B cell (primary cell): Measurements from ENCODE around the gene LYAR. TPM values are rescaled to one million over a fixed set of nuclear protein-coding genes. Genes with fewer than 3 reads are reported as not detected.
A peak's percentile ranks its signal among the peaks of the same experiment; 100 is the strongest.

Experiments
- ATAC-seq: fragments of 200-7000 bp; cut with Tn5 transposase; one replicate; pipeline ENCODE4 v1.10.0; 2021; ENCODE audit warnings: low read depth, mild to moderate bottlenecking, moderate number of reproducible peaks, moderate library complexity
- CTCF ChIA-PET: fragments of 350-600 bp; sonication (Branson Sonifier 250); formaldehyde crosslinking; loops from one replicate; lab custom pipeline; 2021; ENCODE audit warnings: antibody characterized with exemption, inconsistent platforms; lab: Charles Lee
- POLR2A ChIA-PET: fragments of 350-600 bp; sonication (Branson Sonifier 250); formaldehyde crosslinking; loops from one replicate; lab custom pipeline; 2021; ENCODE audit warnings: antibody characterized with exemption; lab: Charles Lee
- DNase-seq: peaks from one replicate; pipeline ENCODE4 v3.0.0; 2013
- H2AFZ ChIP-seq: 2 replicates; pipeline ENCODE4 v1.6.1; 2012; ENCODE audit warnings: mild to moderate bottlenecking, low read depth, low read length; ENCODE audit not compliant: insufficient read depth, poor library complexity, severe bottlenecking
- H3K27ac ChIP-seq, 2 donors: 1 replicate in 1 of 2; 2 replicates in 1 of 2; pipeline ENCODE4 v1.5.1; 2012 to 2013; ENCODE audit warnings: low read length in 2 of 2, mild to moderate bottlenecking in 2 of 2, moderate library complexity in 1 of 2
- H3K27me3 ChIP-seq, 4 experiments: fragments of 200-600 bp in 1 of 4; sonication (generic) in 1 of 4; replicated peaks in 1 of 4; 1 replicate in 2 of 4; 2 replicates in 2 of 4; pipeline versions ENCODE4 v1.6.1 to v1.7.0; 2013 to 2016; ENCODE audit warnings: low read length in 3 of 4, mild to moderate bottlenecking in 2 of 4, mixed read lengths in 1 of 4, moderate library complexity in 1 of 4; ENCODE audit not compliant: insufficient read depth in 4 of 4, control insufficient read depth in 3 of 4; ENCODE audit errors: control extremely low read depth in 1 of 4
- H3K36me3 ChIP-seq, 2 experiments: replicated peaks in 1 of 2; 1 replicate in 1 of 2; 2 replicates in 1 of 2; pipeline versions ENCODE4 v1.6.1 to v1.7.1; 2013; ENCODE audit warnings: low read length in 1 of 2; ENCODE audit not compliant: insufficient read depth in 2 of 2, control insufficient read depth in 1 of 2; ENCODE audit errors: control extremely low read depth in 1 of 2, extremely low read depth in 1 of 2
- H3K4me1 ChIP-seq, 2 donors: fragments of 200-600 bp in 1 of 2; sonication (generic) in 1 of 2; 1 replicate in 1 of 2; 2 replicates in 1 of 2; pipeline versions ENCODE4 v1.5.1 to v1.6.1; 2013 to 2017; ENCODE audit warnings: low read length in 2 of 2; ENCODE audit not compliant: control insufficient read depth in 2 of 2, insufficient read depth in 2 of 2
- H3K4me2 ChIP-seq: replicated peaks from 2 replicates; pipeline ENCODE3; 2012; ENCODE audit warnings: mild to moderate bottlenecking, low read depth, low read length; ENCODE audit not compliant: poor library complexity, severe bottlenecking
- H3K4me3 ChIP-seq, 5 experiments: fragments of 200-600 bp in 1 of 5; sonication (generic) in 1 of 5; 1 replicate in 3 of 5; 2 replicates in 2 of 5; pipeline versions ENCODE4 v1.5.1 to v1.7.0; 2011 to 2016; ENCODE audit warnings: low read length in 4 of 5, mild to moderate bottlenecking in 4 of 5, low read depth in 2 of 5, control low read depth in 1 of 5, moderate library complexity in 1 of 5; ENCODE audit not compliant: insufficient read depth in 1 of 5; ENCODE audit errors: control extremely low read depth in 1 of 5, extremely low read depth in 1 of 5
- H3K79me2 ChIP-seq: fragments of 200-600 bp; sonication (generic); one replicate; pipeline ENCODE4 v1.6.0; 2016; ENCODE audit warnings: low read length; ENCODE audit not compliant: control insufficient read depth, insufficient read depth
- H3K9ac ChIP-seq: fragments of 200-600 bp; sonication (generic); 2 replicates; pipeline ENCODE4 v1.6.1; 2017; ENCODE audit warnings: mild to moderate bottlenecking, low read length, moderate library complexity
- H3K9me3 ChIP-seq, 3 donors: one replicate each; pipeline versions ENCODE4 v1.6.1 to v1.7.1; 2013; ENCODE audit warnings: low read length in 2 of 3; ENCODE audit not compliant: control insufficient read depth in 2 of 3, insufficient read depth in 1 of 3; ENCODE audit errors: control extremely low read depth in 1 of 3
- H4K20me1 ChIP-seq: 2 replicates; pipeline ENCODE4 v1.6.0; 2012; ENCODE audit warnings: mild to moderate bottlenecking, low read length; ENCODE audit not compliant: insufficient read depth, control insufficient read depth, poor library complexity, severe bottlenecking
- H3K27ac Mint-ChIP-seq: one replicate; pipeline ENCODE4 v1.8.0; 2021; ENCODE audit warnings: mixed read lengths
- H3K27me3 Mint-ChIP-seq: one replicate; pipeline ENCODE4 v1.8.0; 2021; ENCODE audit warnings: mixed read lengths
- H3K4me1 Mint-ChIP-seq: one replicate; pipeline ENCODE4 v1.8.0; 2021; ENCODE audit warnings: mixed read lengths
- H3K4me3 Mint-ChIP-seq: one replicate; pipeline ENCODE4 v1.8.0; 2021; ENCODE audit warnings: mixed read lengths
- H3K9me3 Mint-ChIP-seq: one replicate; pipeline ENCODE4 v1.8.0; 2022; ENCODE audit warnings: mixed read lengths; ENCODE audit not compliant: insufficient read depth
- CTCF ChIP-seq: fragments of 200-600 bp; IDR thresholded peaks from one replicate; pipeline ENCODE4 v1.8.0; 2022; ENCODE audit warnings: antibody characterized with exemption, mild to moderate bottlenecking
- WGBS: methylation state at CpG from one replicate; pipeline ENCODE4 v1.1.5; 2013; ENCODE audit warnings: missing lambda C conversion rate; ENCODE audit not compliant: insufficient coverage; 5-methylcytosine and 5-hydroxymethylcytosine counted together
- intact Hi-C: fragments of 100-400 bp; cut with micrococcal nuclease; formaldehyde crosslinking; loops from one replicate; pipeline ENCODE4 v1.10.0; 2022
- polyA minus RNA-seq: library from RNA; depleted of rRNA, polyadenylated mRNA; stranded (reverse); fragments of >200 nt; gene quantifications from 2 replicates; pipeline ENCODE4 v1.2.3, GENCODE V29; 2012
- polyA plus RNA-seq: library from polyadenylated mRNA; depleted of rRNA; stranded (reverse); fragments of >200 nt; gene quantifications from 2 replicates; pipeline ENCODE4 v1.2.3, GENCODE V29; 2012
- total RNA-seq, 2 donors: library from RNA; stranded (reverse); fragments of 120-200 nt in 1 of 2; gene quantifications; 1 replicate in 1 of 2; 2 replicates in 1 of 2; pipeline versions ENCODE4 v1.2.3 to v1.2.4, GENCODE V29; 2013 to 2022

The LYAR gene
- total RNA-seq: 11.4 and 11.5 TPM in 2 replicates
- total RNA-seq (2013): 16.0 TPM
- polyA plus RNA-seq: 3.0 and 4.7 TPM in 2 replicates
- polyA minus RNA-seq: 2.1 and 3.4 TPM in 2 replicates

- H3K9me3 Mint-ChIP-seq: no peaks in the 10 kb centered on the region
- intact Hi-C loops: loop anchor here (1.0 to 10.0 kb wide), 5 partner anchors 38 to 755 kb away; partner anchors contain the start of genes LRPAP1, STX18 and TMEM128
- Histone ChIP-seq H3K27ac (peak within 1 kb of the TSS; percentile 47 to 76), H3K27me3 (no peaks in the 10 kb centered on the region), H2AFZ (peak within 1 kb of the TSS; percentile 93), H3K36me3 (peaks cover 0 to 9% of the 10 kb centered on the region in 2 experiments), H4K20me1 (peaks cover 20% of the 10 kb centered on the region), H3K4me2 (peak within 1 kb of the TSS; percentile 88), H3K4me3 (peak within 1 kb of the TSS; percentile 63 to 88 (median 74)), H3K9ac (peak within 1 kb of the TSS; percentile 90), H3K79me2 (peaks cover 83% of the 10 kb centered on the region), H3K9me3 (peaks cover 0 to 3% (median 0%) of the 10 kb centered on the region in 3 donors), H3K4me1 (peaks cover 19 to 22% of the 10 kb centered on the region in 2 donors)
- WGBS: under 1% methylated on average over 77 of the region's 77 CpGs
- DNase-seq (peak; percentile 93), ATAC-seq (peak; percentile 92)
- CTCF ChIA-PET: interaction anchor here (1.1 kb wide), 1 partner anchor 30 kb away, joined by 5 read pairs; no protein-coding TSS in a partner anchor
- no peaks in the 10 kb centered on the region for H3K27me3 Mint-ChIP-seq
- peak within 1 kb of the TSS; percentile 98 for H3K4me3 Mint-ChIP-seq
- POLR2A ChIA-PET: interaction anchor here (1.2 to 1.5 kb wide), 2 partner anchors 42 to 252 kb away, joined by 3 to 7 read pairs; partner anchors contain the start of genes STX18 and TMEM128
- peaks cover 46% of the 10 kb centered on the region for H3K4me1 Mint-ChIP-seq
- peak within 1 kb of the TSS; percentile 92 for H3K27ac Mint-ChIP-seq
- TF ChIP-seq CTCF: no peak
Measured at GRCh38 chr4:4289941-4290850, at the start of gene LYAR, which contains the start of gene ZBTB49. Gene LYAR, minus strand, starts transcription at chr4:4290154. Its CDS starts 6,412 bp downstream, at chr4:4283742. Gene ZBTB49, plus strand, starts transcription at chr4:4290251. Its CDS starts 9,695 bp downstream, at chr4:4299946.
